ENCODE data around the gene ADAMTS8.

Gene ADAMTS8

DNA sequence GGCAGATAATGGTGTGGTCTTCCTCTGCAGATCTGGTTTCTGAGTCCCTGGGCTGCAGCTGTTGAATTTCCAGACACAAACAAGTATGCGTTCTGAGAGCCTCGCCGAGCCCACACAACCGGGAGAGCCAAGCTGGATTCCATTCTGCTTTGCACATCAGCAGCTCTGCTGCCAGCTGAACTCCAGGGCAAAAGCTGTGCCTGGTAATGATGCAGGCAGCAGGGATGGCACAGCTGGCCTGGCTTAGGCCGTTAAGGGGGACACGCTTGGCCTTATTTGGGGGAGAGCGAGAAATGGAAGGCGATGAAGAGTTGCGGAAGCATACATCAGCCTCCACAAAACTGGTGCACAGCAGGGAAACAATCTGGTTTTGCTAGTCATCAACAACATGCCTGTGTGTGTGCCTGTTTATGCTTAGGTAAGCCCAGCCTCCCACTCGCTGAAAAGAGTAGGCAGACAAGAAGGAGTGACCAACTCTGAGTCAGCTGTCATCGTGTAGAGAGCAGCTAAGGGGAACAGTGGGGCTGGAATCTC, 25.1 kb downstream of the ADAMTS8 start:
- no peak for TF ChIP-seq CTCF (IDR thresholded peaks at IDR 0.05)

DNA sequence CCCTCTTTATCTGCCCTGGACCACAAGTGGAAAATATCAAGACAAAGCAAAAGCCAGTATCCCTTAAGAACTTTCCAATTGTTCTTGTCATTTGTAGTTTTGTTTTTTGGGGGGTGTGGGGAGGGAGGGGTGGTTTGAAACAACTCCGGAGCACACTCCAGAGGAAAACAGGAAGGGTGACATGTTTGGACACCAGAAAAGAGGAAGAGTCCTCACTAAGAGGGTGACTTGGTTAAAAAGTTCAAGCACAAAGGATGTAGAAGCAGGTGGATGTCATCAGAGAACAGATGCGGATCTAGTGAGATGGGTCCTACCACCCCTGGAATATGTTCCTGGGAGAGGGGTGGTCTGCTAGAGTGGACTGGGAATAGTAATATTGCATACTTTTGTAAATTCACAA, 25.8 kb downstream of the ADAMTS8 start:
- no peak for TF ChIP-seq CTCF (IDR thresholded peaks at IDR 0.05)

DNA sequence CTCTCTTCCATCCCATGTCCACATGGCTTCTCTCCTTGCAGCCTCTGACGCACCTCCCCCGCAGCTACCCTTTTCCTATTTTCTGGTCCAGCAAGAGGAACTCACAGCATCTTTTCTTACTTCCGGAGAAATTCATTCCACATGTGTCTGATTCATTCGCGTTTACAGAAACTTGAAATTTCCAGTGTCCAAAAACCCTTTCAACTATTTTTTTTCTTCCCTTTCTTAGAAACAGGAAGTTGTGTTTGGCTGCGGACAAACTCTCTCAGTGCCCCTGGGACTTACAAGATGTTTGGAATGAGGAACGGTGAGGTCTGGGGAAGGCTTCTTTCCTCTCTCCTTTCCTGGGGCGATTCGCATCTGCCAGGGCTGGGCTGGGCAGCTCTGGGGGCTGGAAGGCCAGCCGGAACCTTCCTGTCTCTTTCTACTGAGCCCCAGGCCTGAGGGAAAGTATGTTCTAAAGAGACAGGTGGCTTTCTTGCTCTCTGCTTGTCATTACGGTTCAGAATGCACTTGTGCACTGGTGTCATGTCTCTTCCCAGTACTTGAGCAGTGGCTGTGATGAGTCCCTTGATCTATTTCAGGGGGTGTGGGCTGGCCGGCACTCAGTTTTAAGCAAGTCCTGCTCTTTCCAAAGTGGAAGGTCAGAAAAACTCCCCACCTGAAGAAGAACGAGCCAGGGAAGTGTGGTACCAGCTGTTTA, 27.5 kb downstream of the ADAMTS8 start:
- TF ChIP-seq CTCF (IDR thresholded peaks at IDR 0.05) = no peak

- no peak for TF ChIP-seq CTCF (IDR thresholded peaks at IDR 0.05)
Measured at GRCh38 chr11:130399196-130399595, 29.2 kb downstream of the ADAMTS8 start.

DNA sequence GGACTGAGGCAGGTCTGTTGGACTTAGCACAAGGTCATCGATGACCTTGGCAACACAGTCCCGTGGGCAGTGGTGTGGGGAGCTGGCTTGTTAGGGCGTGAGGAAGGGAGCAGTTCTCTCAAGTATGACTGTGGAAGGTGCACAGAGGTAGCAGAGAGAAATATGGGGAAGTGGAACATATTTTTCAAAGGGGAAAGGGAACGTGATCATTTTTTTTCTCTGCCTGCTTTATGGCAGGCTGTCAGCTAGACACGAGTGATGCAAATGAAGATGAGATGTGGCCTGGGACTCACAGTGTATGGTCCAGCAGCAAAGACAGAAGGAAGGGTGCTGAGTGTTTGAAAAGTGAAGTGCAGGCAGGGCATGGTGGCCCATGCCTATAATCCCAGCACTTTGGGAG, 30.6 kb downstream of the ADAMTS8 start:
- no peak for TF ChIP-seq CTCF (IDR thresholded peaks at IDR 0.05)

GRCh38 chr11:130396965-130397364, 31.4 kb downstream of the ADAMTS8 start:
- TF ChIP-seq CTCF (IDR thresholded peaks at IDR 0.05) = no peak

DNA sequence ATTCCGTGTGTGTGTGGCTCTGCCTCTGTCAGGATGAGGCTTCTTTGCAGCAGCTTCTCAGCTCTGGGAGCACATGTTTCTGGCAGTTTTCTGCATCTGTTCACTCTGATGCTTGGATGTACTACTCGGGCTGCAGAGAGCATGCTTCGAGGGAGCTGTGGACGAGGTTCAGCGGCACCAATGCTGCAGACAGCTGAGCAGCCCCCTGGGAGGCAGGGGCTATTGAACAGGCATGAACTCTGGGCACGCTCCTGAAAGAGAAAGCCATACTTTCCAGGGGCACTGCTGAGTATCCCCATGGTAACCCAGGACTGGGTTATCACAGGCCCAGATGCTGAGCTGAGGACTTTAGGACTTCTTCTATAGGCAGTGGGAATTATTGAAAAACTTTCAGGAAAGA, 33.8 kb downstream of the ADAMTS8 start:
- TF ChIP-seq CTCF (IDR thresholded peaks at IDR 0.05) = no peak

GRCh38 chr11:130391711-130392110, 36.7 kb downstream of the ADAMTS8 start:
- no peak for TF ChIP-seq CTCF (IDR thresholded peaks at IDR 0.05)

Measured in LNCAP (cell line).